ENCODE data around the gene LPAR6. TPM values are rescaled to one million over a fixed set of nuclear protein-coding genes. Genes with fewer than 3 reads are reported as not detected.

The LPAR6 gene
- total and polyA plus RNA-seq, 2 of the 13 experiments (the other 11 are each of a cell fraction or from before 2014, with no cell fraction given): 24.4 to 149 TPM

DNA sequence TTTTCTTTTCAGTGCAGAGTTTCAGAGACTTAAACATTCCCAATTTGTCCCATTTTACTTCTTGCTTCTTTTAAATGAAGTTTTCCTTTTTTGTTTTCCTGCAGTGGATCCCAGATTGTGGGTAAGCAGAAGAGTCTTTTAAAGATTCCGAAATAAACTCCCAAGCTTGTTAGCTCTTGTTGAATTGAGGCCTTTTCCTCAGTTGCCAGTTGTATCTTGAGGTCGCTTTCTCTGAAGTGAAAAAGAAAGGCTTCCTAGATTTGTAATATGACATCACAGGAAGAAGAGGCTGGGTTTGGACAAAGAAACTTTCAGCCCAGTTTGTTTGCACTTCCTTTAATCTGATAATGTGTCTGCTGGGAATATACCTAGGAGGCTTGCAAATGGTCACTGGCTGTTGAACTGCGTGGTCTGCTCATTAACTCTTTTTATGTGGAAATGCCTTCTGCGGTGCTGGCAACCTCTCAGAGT, at the start of gene LPAR6 (continued):
- TF ChIP-seq MEF2D (CRISPR knock-in tag; IDR thresholded peaks at IDR 0.05) (0 out of 2 replicates have a peak, but pooled peaks have one; percentile 56), JARID2 (CRISPR knock-in tag; IDR thresholded peaks at IDR 0.05; ENCODE audit: insufficient replicate concordance) (no peak), SKIL (CRISPR knock-in tag; IDR thresholded peaks at IDR 0.05; ENCODE audit: borderline replicate concordance) (0 out of 2 replicates have a peak, but pooled peaks have one; percentile 19), NFATC3 (CRISPR knock-in tag; IDR thresholded peaks at IDR 0.05) (no peak), ZNF879 (CRISPR knock-in tag; IDR thresholded peaks at IDR 0.05) (no peak), GATA4 (IDR thresholded peaks at IDR 0.05; ENCODE audit: borderline replicate concordance, low read depth) (peak; percentile 67; the same call in 1 of the 2 replicates), RELA (CRISPR knock-in tag; IDR thresholded peaks at IDR 0.05) (no peak), ZNF430 (CRISPR knock-in tag; IDR thresholded peaks at IDR 0.05) (peak; percentile 92), ZNF281 (CRISPR knock-in tag; IDR thresholded peaks at IDR 0.05; ENCODE audit: borderline replicate concordance) (no peak; the same call in 1 of the 2 replicates), TCF12 (IDR thresholded peaks at IDR 0.05) (no peak), TCF12 (CRISPR knock-in tag; IDR thresholded peaks at IDR 0.05) (no peak), IKZF5 (CRISPR knock-in tag; IDR thresholded peaks at IDR 0.05) (peak; percentile 78), ZNF577 (CRISPR knock-in tag; IDR thresholded peaks at IDR 0.05; ENCODE audit: borderline replicate concordance, low read depth) (no peak), ZBTB21 (CRISPR knock-in tag; IDR thresholded peaks at IDR 0.05) (peak; percentile 88), KAT7 (CRISPR knock-in tag; IDR thresholded peaks at IDR 0.05; ENCODE audit: borderline replicate concordance) (0 out of 2 replicates have a peak, but pooled peaks have one; percentile 29), MIER3 (CRISPR knock-in tag; IDR thresholded peaks at IDR 0.05; ENCODE audit: borderline replicate concordance) (peak; percentile 43; the same call in 1 of the 2 replicates), MAZ (IDR thresholded peaks at IDR 0.05; ENCODE audit: borderline replicate concordance, low read depth, low read length) (no peak), MAZ (CRISPR knock-in tag; IDR thresholded peaks at IDR 0.05; ENCODE audit: low read depth) (no peak), NCOA2 (CRISPR knock-in tag; IDR thresholded peaks at IDR 0.05) (peak; percentile 85), ZNF441 (CRISPR knock-in tag; IDR thresholded peaks at IDR 0.05; ENCODE audit: borderline replicate concordance) (no peak; the same call in 1 of the 2 replicates), SMAD3 (CRISPR knock-in tag; IDR thresholded peaks at IDR 0.05) (peak; percentile 62; the same call in 1 of the 2 replicates), SRSF4 (IDR thresholded peaks at IDR 0.05; ENCODE audit: low read depth, low read length, poor library complexity, severe bottlenecking) (no peak), TBX3 (IDR thresholded peaks at IDR 0.05; ENCODE audit: borderline replicate concordance) (no peak), ZNF570 (CRISPR knock-in tag; IDR thresholded peaks at IDR 0.05; ENCODE audit: borderline replicate concordance) (no peak), NFKB2 (CRISPR knock-in tag; IDR thresholded peaks at IDR 0.05; ENCODE audit: borderline replicate concordance) (no peak), ELF3 (CRISPR knock-in tag; IDR thresholded peaks at IDR 0.05) (peak; percentile 90)

All from HepG2 (cell line).